Lung (tissue), 12 donors: ENCODE data around the gene IRX5. TPM values are rescaled to one million over a fixed set of nuclear protein-coding genes. Genes with fewer than 3 reads are reported as not detected.
A peak's percentile ranks its signal among the peaks of the same experiment; 100 is the strongest.

ENCODE experiments used
- ATAC-seq: fragments of 200-7000 bp; cut with Tn5 transposase; one replicate; pipeline ENCODE4 v1.9.1; 2020; ENCODE audit warnings: moderate number of reproducible peaks; ENCODE audit not compliant: insufficient read depth, low FRiP score
- DNase-seq, 3 donors: peaks; one replicate each; pipeline ENCODE4 v3.0.0-alpha.2; 2013 to 2017
- H3K27ac ChIP-seq, 2 donors: one replicate each; pipeline ENCODE4 v1.5.1; 2013; ENCODE audit warnings: mild to moderate bottlenecking in 2 of 2, moderate library complexity in 2 of 2, control low read depth in 1 of 2, inconsistent platforms in 1 of 2, low read depth in 1 of 2, low read length in 1 of 2
- H3K27me3 ChIP-seq, 3 donors: one replicate each; pipeline ENCODE4 v1.5.1; 2013; ENCODE audit warnings: low read length in 2 of 3; ENCODE audit not compliant: control insufficient read depth in 3 of 3, insufficient read depth in 3 of 3
- H3K36me3 ChIP-seq, 4 donors: one replicate each; pipeline ENCODE4 v1.5.1; 2013; ENCODE audit warnings: low read length in 4 of 4, mild to moderate bottlenecking in 1 of 4, moderate library complexity in 1 of 4; ENCODE audit not compliant: control insufficient read depth in 4 of 4, insufficient read depth in 4 of 4
- H3K4me1 ChIP-seq, 5 donors: one replicate each; pipeline ENCODE4 v1.5.1; 2013; ENCODE audit warnings: low read length in 5 of 5, mild to moderate bottlenecking in 2 of 5, moderate library complexity in 1 of 5; ENCODE audit not compliant: control insufficient read depth in 5 of 5, insufficient read depth in 5 of 5
- H3K4me3 ChIP-seq: one replicate; pipeline ENCODE4 v1.5.1; 2013; ENCODE audit warnings: mild to moderate bottlenecking, control low read depth, moderate library complexity
- H3K9ac ChIP-seq, 2 donors: one replicate each; pipeline ENCODE4 v1.5.1; 2013; ENCODE audit warnings: low read length in 2 of 2, control low read depth in 1 of 2; ENCODE audit not compliant: insufficient read depth in 1 of 2
- H3K9me3 ChIP-seq, 4 donors: one replicate each; pipeline ENCODE4 v1.5.1; 2013; ENCODE audit warnings: low read length in 3 of 4, mild to moderate bottlenecking in 1 of 4, moderate library complexity in 1 of 4; ENCODE audit not compliant: control insufficient read depth in 4 of 4, insufficient read depth in 3 of 4
- WGBS, 2 donors: extraction: QIAGEN DNeasy Blood & Tissue Kit; methylation state at CpG; one replicate each; pipeline ENCODE4 v1.1.7; 2013; 5-methylcytosine and 5-hydroxymethylcytosine counted together
- polyA plus RNA-seq, 2 donors: library from polyadenylated mRNA; stranded (reverse); fragments of 200-250 nt; gene quantifications; one replicate each; pipeline ENCODE4 v1.2.1, GENCODE V29; 2013
- total RNA-seq, 2 donors: library from RNA; depleted of rRNA in 1 of 2; stranded (reverse); fragments of >200 nt in 1 of 2; gene quantifications; one replicate each; pipeline ENCODE4 v1.2.1, GENCODE V29; 2014 to 2021
- TF ChIP-seq, protein P1 (sequence below): IDR thresholded peaks from 2 replicates; pipeline ENCODE4 v1.5.1; 2012; ENCODE audit warnings: mild to moderate bottlenecking; ENCODE audit errors: control extremely low read depth, extremely low read depth
- donor health status: control.
- donor health status: control.
- donor health status: Bipolar disorder and iron deficiency.
- donor health status: healthy.
- donor health status: DM: yes; HTN: yes; CAD: no.

Gene IRX5
- total and polyA plus RNA-seq, 4 donors, result 5.6 to 30.2 (median 25.7) TPM

DNA sequence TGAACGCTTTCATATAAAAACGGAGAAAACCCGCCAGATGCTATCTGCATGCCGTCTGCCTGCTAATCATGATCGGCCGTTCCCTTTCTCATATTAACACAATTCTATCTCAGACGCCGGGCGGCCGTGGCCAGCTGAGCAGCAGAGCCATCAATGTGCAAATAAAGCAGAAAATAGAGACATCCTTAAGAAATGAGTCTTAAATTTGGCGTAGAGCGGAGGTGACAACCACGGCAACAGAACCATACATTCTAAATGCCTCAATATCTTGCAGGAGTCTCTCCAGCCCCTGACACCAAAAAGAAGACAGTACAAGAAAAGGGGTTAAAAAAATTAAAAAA lies 2.7 kb upstream of the IRX5 start:
- Histone ChIP-seq H3K27me3 (peaks cover under 1 to 62% (median 48%) of the 10 kb centered on the region in 3 donors), H3K9me3 (peaks cover 0 to 3% (median 0%) of the 10 kb centered on the region in 4 donors), H3K9ac (peak overlapping the region; percentile 44 to 75), H3K36me3 (no peaks in the 10 kb centered on the region), H3K27ac (peak overlapping the region; percentile 78 to 86), H3K4me1 (peaks cover 0 to 11% (median 0%) of the 10 kb centered on the region in 5 donors), H3K4me3 (peak overlapping the region; percentile 19)
- TF ChIP-seq, protein P1, sequence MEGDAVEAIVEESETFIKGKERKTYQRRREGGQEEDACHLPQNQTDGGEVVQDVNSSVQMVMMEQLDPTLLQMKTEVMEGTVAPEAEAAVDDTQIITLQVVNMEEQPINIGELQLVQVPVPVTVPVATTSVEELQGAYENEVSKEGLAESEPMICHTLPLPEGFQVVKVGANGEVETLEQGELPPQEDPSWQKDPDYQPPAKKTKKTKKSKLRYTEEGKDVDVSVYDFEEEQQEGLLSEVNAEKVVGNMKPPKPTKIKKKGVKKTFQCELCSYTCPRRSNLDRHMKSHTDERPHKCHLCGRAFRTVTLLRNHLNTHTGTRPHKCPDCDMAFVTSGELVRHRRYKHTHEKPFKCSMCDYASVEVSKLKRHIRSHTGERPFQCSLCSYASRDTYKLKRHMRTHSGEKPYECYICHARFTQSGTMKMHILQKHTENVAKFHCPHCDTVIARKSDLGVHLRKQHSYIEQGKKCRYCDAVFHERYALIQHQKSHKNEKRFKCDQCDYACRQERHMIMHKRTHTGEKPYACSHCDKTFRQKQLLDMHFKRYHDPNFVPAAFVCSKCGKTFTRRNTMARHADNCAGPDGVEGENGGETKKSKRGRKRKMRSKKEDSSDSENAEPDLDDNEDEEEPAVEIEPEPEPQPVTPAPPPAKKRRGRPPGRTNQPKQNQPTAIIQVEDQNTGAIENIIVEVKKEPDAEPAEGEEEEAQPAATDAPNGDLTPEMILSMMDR, result no peak
- no peak for ATAC-seq
- WGBS, 2 donors, result 5% methylated on average over 13 of the region's 13 CpGs
- DNase-seq, result peak in 2 of 3 donors; percentile 41 to 51

GRCh38 chr16:54928411-54929089 lies 2.1 kb upstream of the IRX5 start:
- H3K36me3 ChIP-seq, result no peaks in the 10 kb centered on the region
- H3K27ac ChIP-seq, result peak overlapping the region; percentile 81 to 90
- peaks cover 0 to 11% (median 0%) of the 10 kb centered on the region in 5 donors for H3K4me1 ChIP-seq
- peak overlapping the region; percentile 60 for H3K4me3 ChIP-seq
- peak; percentile 38 for ATAC-seq
- DNase-seq, result peak; percentile 48 to 65 (median 65)
- TF ChIP-seq, protein P1, result no peak
- 0 to 1% methylated on average over 68 to 101 of the region's 101 CpGs for WGBS, 2 donors
- peaks cover 0 to 59% (median 49%) of the 10 kb centered on the region in 3 donors for H3K27me3 ChIP-seq
- H3K9ac ChIP-seq, result no peak overlapping the region
- peaks cover 0 to 3% (median 0%) of the 10 kb centered on the region in 4 donors for H3K9me3 ChIP-seq

DNA sequence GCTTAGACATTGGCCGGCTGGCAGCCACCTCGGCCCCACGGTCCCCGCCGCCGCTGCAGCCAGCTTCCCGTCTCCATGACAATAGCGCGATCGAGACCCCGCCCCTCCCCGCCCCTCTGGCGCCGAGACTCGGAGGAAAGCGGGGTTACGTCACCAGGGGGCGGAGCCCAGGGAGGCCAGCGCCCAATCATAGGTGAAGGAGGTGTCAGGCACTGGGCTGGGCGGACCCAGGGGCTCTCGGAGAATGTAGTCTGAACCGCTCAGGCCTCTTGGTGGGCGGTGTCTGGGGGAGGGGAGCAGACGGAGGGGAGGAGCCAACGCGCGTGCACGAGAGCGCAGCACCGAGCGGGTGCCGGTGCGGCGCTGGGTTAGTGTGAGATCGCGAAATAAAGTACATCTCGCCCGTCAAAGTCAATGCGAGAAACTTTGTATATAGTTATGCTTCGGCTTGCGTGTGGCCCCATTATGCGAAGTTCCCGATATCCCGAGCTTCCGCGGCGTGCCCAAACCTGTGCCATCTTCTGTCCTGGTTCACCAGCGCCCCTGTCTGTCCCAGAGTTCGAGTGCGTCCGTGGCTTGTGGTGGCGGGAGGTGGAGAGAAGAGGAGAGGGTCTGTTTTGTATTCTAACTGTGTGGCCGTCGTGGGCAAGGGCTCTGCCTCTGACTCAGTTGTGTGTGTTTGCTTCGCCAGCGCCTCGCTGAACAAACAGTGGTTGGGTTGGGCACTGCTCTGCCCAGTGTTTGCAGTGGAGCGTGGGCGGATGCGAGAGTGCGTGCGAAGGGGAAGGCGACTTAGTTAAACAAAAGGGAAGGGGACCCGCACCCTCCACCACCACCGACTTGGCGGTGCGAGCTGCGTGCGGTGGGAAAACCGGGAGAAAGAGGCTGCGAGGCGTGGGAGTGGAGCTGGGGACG lies 1.3 kb upstream of the IRX5 start:
- Histone ChIP-seq H3K27me3 (peaks cover 0 to 60% (median 56%) of the 10 kb centered on the region in 3 donors), H3K4me3 (peak overlapping the region; percentile 69), H3K4me1 (peaks cover 0 to 11% (median 0%) of the 10 kb centered on the region in 5 donors), H3K27ac (peak overlapping the region; percentile 82 to 90), H3K9me3 (peaks cover 0 to 3% (median 0%) of the 10 kb centered on the region in 4 donors), H3K9ac (peak overlapping the region; percentile 63), H3K36me3 (no peaks in the 10 kb centered on the region)
- DNase-seq (peak; percentile 99), ATAC-seq (peak; percentile 91)
- TF ChIP-seq, protein P1, result no peak
- WGBS, 2 donors, result 1% methylated on average over 71 to 73 of the region's 73 CpGs
